ENCODE measurements around the gene FBXW11.
"Not testable (repeated sequence)": the region's sequence is repeated elsewhere in the genome, so short reads cannot be mapped to it uniquely, and the experiment has no call there.

Gene FBXW11

DNA sequence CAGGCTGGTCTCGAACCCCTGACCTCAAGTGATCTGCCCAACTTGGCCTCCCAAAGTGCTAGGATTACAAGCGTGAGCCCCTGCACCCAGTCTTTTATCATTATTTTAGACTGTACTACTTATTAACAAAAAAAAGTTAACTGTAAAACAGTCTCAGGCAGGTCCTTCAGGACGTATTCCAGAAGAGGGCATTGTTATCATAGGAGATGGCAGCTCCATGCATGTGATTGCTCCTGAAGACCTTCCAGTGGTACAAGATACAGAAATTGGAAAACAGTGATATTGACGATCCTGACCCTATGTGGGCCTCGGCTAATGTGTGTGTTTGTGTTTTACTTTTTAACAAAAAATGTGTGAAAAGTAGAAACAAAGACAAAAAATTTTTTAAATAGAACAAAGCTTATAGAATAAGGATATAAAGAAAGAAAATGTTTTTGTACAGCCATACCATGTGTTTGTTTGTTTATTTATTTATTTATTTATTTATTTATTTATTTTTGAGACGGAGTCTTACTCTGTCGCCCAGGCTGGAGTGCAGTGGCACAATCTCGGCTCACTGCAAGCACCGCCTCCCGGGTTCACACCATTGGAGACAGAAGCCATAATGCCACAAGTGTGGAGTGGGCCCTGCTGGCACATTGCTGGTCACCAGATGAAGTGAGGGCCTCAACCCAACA is 13.8 kb upstream of the FBXW11 start:
- not testable (repeated sequence) for DNase-seq (ENCODE audit: low read depth in 2 of 3, low spot score in 1 of 3)

DNA sequence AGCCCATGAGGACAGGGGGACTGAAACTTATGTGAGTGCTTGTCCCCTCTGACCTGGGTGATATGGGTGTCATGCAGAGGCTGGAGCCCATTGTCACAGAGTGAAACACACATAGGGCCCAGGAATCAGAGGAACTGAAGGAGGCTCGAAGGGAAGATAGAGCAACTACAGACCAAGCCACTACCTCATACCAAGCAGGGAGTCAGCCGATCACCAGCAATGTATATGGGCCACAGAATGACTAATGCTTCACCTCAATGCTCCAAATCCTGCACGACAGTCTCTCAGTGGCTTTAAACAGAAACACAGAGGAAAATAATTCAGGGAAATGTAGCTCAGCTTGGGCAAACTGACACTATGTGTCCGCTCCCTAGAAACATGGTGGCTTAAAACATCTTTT is 8.9 kb upstream of the FBXW11 start:
- no peak for DNase-seq (ENCODE audit: low read depth in 2 of 3, low spot score in 1 of 3)

GRCh38 chr5:172010278-172010677 is 3.8 kb upstream of the FBXW11 start:
- DNase-seq (ENCODE audit: low read depth in 2 of 3, low spot score in 1 of 3): no peak

DNA sequence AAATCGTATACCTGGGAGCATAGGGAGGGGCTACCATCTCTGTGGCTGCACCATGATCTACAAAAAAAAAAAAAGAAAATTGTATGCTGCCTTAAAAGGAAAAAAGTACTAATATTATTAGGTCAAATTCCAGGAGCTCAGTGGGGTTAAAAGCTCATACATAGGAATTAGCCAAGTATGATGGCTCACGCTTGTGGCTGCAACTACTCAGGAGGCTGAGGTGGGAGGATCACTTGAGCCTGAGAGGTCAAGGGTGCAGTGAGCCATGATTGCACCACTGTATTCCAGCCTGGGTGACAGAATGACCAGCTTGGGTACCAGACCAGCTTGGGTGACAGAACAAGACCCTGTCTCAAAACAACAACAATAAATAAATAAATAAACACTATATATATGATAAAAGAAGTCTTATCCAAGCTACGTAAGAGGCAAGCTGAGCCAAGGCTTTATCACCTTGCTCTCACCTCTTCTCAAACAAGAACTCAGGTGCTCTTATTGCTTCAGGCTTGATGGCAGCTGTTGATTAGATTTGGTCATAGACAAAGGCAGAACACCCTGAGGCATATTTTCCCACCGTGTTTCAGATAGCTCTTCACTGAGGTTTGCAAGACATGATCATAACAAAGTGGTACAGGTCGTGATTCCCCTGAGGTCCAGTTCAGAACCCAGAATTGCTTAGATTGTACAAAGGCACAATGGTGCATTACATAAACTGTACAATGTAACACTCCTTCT is 3.3 kb upstream of the FBXW11 start:
- DNase-seq (ENCODE audit: low read depth in 2 of 3, low spot score in 1 of 3): no peak

GRCh38 chr5:172008689-172009141 is 2.3 kb upstream of the FBXW11 start:
- no peak for DNase-seq (ENCODE audit: low read depth in 2 of 3, low spot score in 1 of 3)

GRCh38 chr5:172008111-172008455 is 1.6 kb upstream of the FBXW11 start:
- no peak for DNase-seq (ENCODE audit: low read depth in 2 of 3, low spot score in 1 of 3)

GRCh38 chr5:172007175-172008110 is 1.0 kb upstream of the FBXW11 start:
- DNase-seq (ENCODE audit: low read depth in 2 of 3, low spot score in 1 of 3): peak in 1 of 3 donors; percentile 11

- peak in 1 of 3 donors; percentile 16 for DNase-seq (ENCODE audit: low read depth in 2 of 3, low spot score in 1 of 3)
These were observed 624 bp downstream of the FBXW11 start for GRCh38 chr5:172005708-172006320.

DNA sequence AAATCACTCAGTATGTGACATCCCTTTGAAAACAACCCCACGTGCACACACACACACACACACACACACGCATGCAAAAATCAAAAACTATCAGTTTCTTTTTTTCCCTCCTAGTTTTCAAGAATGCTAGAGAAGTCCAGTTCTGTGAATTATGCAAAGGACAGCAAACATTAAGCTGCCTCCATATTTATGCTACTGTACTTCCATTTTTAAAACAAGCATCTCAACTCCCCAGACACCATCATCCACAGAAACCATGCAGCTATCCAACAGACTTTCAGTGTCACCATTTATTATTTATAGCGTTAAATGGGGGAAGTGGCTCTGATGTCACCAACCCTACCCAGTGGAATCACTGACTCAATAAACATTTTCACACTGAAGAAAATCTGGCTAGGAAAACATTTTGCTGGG is 1.6 kb downstream of the FBXW11 start:
- peak in 2 of 3 donors; percentile 18 to 29 for DNase-seq (ENCODE audit: low read depth in 2 of 3, low spot score in 1 of 3)

- no peak for DNase-seq (ENCODE audit: low read depth in 2 of 3, low spot score in 1 of 3)
These were observed 2.7 kb downstream of the FBXW11 start for GRCh38 chr5:172003746-172004145.

DNA sequence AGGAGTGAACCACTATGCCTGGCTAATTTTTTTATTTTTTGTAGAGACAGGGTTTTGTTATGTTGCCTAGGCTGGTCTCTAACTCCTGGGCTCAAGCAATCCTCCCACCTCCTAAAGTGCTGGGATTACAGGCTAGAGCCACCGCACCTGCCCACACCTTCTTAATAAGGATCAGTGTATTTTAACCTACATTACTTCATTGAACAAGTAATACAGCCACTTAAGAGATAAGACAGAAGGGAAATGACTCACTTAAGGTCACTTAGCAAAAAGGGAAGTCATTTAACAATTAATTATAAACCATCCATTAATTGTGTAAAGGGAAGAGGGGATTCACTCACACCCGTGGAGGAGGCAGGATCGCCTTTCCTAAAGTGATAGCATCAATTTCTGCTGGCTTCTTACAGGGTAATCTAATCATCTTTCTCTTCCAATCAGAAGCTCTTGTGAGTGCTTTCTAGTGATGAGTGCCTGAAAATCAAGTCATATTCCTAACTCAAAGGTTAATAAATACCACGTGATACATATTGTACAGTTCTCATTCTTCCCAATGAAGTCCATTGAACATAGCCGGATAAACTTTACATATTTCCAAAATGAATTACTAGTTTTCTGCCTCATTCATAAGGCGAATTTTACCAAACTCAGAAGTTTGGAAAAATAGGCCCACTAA is 3.5 kb downstream of the FBXW11 start:
- DNase-seq (ENCODE audit: low read depth in 2 of 3, low spot score in 1 of 3): no peak

DNA sequence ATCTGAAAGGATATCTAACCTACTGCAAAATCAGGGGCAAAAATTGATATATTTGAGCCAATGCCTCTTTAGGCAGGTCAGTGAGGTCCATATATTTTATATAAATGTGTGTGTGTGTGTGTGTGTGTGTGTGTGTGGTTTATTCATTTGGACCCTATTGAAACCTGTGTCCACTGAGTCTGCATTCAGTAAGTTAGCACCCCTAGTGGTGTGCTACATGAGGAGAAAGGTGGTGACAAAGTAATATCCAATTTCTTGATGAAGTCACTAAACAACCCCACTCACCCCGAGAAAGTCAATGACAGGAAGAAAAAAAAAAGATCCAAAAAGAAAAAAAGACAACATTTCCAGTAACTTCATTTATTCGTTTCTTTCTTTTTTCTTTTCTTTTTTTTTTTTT is 4.1 kb downstream of the FBXW11 start:
- DNase-seq (ENCODE audit: low read depth in 2 of 3, low spot score in 1 of 3): no peak

GRCh38 chr5:171999877-172000276 is 6.6 kb downstream of the FBXW11 start:
- DNase-seq (ENCODE audit: low read depth in 2 of 3, low spot score in 1 of 3): no peak

GRCh38 chr5:171999100-171999499 is 7.3 kb downstream of the FBXW11 start:
- DNase-seq (ENCODE audit: low read depth in 2 of 3, low spot score in 1 of 3): no peak

- DNase-seq (ENCODE audit: low read depth in 2 of 3, low spot score in 1 of 3): no peak
These were observed 9.4 kb downstream of the FBXW11 start for GRCh38 chr5:171997011-171997410.

DNA sequence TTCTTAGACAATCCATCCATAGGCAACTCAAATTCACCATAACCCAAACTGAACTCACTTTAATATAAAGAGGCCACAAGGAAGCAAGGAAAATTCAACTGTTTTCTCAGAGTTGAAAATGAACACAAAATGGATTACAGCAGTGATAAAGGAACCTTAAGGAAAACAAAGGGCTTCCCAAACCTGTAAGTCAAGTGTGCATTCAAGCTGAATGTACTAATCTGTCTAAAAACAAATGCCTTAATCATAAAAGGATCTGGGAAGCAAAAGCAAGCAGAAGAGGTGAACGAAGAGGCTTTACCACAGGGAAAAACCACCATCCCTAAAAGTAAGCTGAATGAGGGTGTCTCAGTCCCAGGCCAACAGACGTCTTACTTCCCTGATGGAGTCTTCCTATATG is 13.6 kb downstream of the FBXW11 start:
- no peak for DNase-seq (ENCODE audit: low read depth in 2 of 3, low spot score in 1 of 3)

DNA sequence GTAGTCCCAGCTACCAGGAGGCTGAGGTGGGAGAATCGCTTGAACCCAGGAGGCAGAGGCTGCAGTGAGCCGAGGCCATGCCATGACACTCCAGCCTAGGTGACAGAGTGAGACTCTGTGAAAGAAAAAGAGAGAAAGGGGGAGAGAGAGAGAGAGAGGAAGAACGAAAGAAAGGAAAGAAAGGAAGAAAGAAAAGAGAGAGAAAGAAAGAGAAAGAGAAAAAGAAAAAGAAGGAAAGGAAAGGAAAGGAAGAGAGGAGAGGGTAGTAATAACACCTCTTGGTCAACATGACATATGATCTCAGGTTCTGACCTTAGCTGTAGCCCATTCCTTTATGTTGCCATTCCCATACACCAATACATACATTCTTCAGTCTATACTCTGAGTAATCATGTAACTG is 14.1 kb downstream of the FBXW11 start:
- DNase-seq (ENCODE audit: low read depth in 2 of 3, low spot score in 1 of 3): no peak

- no peak for DNase-seq (ENCODE audit: low read depth in 2 of 3, low spot score in 1 of 3)
These were observed 15.8 kb downstream of the FBXW11 start for GRCh38 chr5:171990713-171991015.

DNA sequence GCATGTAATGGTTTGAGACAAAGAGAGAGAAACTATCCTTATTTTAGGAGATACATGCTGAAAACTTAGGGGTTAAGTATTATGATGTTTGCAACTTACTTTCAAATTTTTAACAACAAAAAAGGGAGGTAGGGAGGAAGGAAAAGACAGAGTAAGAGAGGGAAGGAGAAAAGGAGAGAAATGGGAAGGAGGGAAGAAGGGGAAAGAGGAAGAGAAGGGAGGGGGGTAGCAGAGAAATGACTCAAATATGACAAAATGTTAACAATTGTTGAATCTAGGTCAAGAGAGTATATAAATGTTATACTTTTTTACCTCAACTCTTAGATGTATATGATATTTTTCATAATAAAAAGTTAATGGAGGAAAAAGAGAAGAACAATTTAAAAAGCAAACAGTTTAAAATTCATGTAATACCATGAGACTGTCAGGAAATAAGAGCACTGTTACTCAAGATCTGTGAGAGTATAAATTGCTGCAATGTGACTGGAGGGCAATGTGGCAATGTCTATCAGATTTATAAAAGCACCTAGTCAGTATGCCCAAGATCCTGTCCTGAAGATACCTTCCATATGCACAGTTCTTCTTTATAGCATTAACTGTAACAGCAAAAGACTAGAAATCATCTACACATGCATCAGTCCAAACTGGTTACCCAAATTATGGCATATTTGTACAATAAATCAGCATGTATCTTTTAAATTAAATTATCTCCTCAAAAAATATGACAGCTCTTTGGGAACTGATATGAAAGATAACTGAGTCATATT is 16.3 kb downstream of the FBXW11 start:
- no peak for DNase-seq (ENCODE audit: low read depth in 2 of 3, low spot score in 1 of 3)

DNA sequence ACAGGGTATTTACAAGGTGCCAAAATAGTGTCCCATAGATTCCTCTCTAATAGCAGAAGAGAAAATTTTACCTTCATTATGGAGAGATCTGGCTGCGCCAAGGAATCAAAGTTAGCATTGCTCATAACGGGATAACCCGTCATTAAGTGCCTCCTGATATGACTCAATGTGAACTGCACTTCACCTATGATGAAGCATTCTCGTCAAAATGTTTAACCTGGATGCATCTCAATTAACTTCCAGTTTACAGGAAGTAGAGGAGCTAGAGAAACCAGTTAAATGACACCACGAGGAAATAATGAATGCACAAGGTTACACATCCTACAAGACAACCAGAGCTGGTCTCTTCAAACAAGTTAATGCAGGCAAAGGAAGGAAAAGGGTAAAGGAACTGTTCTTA is 17.2 kb downstream of the FBXW11 start:
- DNase-seq (ENCODE audit: low read depth in 2 of 3, low spot score in 1 of 3): no peak
